ENCODE data around the gene PATZ1.

DNA sequence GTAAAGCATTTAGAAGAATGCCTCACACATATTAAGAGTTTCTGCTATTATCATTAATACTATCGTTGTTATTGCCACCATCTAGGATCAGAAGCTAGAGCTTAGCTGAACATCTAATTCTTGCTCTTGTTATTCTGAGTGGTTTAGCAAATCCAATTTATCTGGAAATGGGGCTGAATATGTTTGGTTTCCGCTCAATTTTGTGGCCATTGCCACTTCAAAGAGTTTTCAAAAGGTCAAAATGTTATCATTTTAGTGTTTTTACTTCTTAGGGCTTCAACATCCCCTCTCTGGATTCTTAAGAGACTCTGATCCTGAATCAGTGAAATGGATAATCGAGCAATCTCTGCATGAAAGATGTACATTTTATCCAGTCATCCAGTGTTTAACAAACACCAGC is 43.6 kb downstream of the PATZ1 start:
- TF ChIP-seq, protein P1, sequence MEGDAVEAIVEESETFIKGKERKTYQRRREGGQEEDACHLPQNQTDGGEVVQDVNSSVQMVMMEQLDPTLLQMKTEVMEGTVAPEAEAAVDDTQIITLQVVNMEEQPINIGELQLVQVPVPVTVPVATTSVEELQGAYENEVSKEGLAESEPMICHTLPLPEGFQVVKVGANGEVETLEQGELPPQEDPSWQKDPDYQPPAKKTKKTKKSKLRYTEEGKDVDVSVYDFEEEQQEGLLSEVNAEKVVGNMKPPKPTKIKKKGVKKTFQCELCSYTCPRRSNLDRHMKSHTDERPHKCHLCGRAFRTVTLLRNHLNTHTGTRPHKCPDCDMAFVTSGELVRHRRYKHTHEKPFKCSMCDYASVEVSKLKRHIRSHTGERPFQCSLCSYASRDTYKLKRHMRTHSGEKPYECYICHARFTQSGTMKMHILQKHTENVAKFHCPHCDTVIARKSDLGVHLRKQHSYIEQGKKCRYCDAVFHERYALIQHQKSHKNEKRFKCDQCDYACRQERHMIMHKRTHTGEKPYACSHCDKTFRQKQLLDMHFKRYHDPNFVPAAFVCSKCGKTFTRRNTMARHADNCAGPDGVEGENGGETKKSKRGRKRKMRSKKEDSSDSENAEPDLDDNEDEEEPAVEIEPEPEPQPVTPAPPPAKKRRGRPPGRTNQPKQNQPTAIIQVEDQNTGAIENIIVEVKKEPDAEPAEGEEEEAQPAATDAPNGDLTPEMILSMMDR (IDR thresholded peaks at IDR 0.05): no peak
- no peak for TF ChIP-seq POLR2A (IDR thresholded peaks at IDR 0.05)

Measured in testis (tissue), 2 donors.